ENCODE data around the gene ZNF141.

DNA sequence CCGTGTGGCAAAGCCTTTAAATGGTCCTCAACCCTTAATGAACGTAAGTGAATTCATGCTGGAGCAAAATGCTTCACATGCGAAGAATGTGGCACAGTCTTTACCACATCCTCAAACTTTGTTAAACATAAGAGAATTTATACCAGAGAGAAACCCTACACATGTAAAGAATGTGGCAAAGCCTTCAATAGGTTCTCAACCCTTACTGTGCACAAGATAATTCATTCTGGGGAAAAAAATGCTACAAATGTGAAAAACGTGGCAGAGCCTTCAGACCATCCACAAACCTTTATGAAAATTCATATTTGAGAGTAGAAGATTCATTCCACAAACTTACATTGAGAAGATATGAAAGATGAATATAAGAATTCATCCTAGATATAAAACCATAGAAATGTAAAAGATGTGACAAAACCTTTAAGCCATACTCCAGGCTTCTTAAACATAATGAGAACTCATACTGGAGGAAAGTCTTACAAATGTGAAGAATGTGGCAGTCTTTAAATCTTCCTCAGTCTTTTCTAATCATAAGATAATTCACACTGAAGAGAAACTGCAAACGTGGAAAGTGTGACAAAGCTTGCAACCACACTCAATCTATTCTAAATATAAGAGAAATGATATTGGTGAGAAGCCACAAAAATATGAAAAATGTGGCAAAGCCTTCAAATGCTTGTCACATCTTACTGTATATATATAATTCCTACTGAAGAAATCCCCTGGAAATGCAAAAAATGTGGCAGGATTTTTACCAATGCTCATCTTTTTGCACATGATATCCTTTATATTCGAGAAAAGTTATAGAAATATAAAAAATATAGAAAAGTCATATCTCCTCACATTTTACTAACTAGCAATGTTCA lies 36.9 kb downstream of the ZNF141 start:
- TF ChIP-seq, protein P1, sequence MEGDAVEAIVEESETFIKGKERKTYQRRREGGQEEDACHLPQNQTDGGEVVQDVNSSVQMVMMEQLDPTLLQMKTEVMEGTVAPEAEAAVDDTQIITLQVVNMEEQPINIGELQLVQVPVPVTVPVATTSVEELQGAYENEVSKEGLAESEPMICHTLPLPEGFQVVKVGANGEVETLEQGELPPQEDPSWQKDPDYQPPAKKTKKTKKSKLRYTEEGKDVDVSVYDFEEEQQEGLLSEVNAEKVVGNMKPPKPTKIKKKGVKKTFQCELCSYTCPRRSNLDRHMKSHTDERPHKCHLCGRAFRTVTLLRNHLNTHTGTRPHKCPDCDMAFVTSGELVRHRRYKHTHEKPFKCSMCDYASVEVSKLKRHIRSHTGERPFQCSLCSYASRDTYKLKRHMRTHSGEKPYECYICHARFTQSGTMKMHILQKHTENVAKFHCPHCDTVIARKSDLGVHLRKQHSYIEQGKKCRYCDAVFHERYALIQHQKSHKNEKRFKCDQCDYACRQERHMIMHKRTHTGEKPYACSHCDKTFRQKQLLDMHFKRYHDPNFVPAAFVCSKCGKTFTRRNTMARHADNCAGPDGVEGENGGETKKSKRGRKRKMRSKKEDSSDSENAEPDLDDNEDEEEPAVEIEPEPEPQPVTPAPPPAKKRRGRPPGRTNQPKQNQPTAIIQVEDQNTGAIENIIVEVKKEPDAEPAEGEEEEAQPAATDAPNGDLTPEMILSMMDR (conservative IDR thresholded peaks at IDR 0.05): no peak
- TF ChIP-seq EZH2 (IDR thresholded peaks at IDR 0.05; ENCODE audit: low read depth): no peak
